ENCODE measurements around the gene CDYL2.
A peak's percentile ranks its signal among the peaks of the same experiment; 100 is the strongest.
"Not testable (repeated sequence)": the region's sequence is repeated elsewhere in the genome, so short reads cannot be mapped to it uniquely, and the experiment has no call there.

CDYL2 gene

GRCh38 chr16:80804526-80805383 lies at the start of gene CDYL2:
Gene CDYL2, minus strand, starts transcription at chr16:80804598. Its CDS starts 425 bp downstream, at chr16:80804173.
- peak in 1 of 2 donors; percentile 3 for DNase-seq (ENCODE audit: low read depth in 2 of 2)

GRCh38 chr16:80852261-80852872 lies 48.0 kb upstream of the CDYL2 start:
- DNase-seq (ENCODE audit: low read depth in 2 of 2): no peak

GRCh38 chr16:80851831-80852230 lies 47.4 kb upstream of the CDYL2 start:
- DNase-seq (ENCODE audit: low read depth in 2 of 2): no peak

GRCh38 chr16:80850757-80851156 lies 46.4 kb upstream of the CDYL2 start:
- no peak for DNase-seq (ENCODE audit: low read depth in 2 of 2)

GRCh38 chr16:80848862-80849261 lies 44.5 kb upstream of the CDYL2 start:
- no peak for DNase-seq (ENCODE audit: low read depth in 2 of 2)

GRCh38 chr16:80846680-80847079 lies 42.3 kb upstream of the CDYL2 start:
- no peak for DNase-seq (ENCODE audit: low read depth in 2 of 2)

- no peak for DNase-seq (ENCODE audit: low read depth in 2 of 2)
Measured at GRCh38 chr16:80846275-80846674, 41.9 kb upstream of the CDYL2 start.

GRCh38 chr16:80844395-80844794 lies 40.0 kb upstream of the CDYL2 start:
- no peak for DNase-seq (ENCODE audit: low read depth in 2 of 2)

GRCh38 chr16:80841231-80841630 lies 36.8 kb upstream of the CDYL2 start:
- DNase-seq (ENCODE audit: low read depth in 2 of 2): no peak

GRCh38 chr16:80837533-80838147 lies 33.2 kb upstream of the CDYL2 start:
- DNase-seq (ENCODE audit: low read depth in 2 of 2): no peak

GRCh38 chr16:80836846-80837245 lies 32.4 kb upstream of the CDYL2 start:
- DNase-seq (ENCODE audit: low read depth in 2 of 2): no peak

- no peak for DNase-seq (ENCODE audit: low read depth in 2 of 2)
Measured at GRCh38 chr16:80836202-80836601, 31.8 kb upstream of the CDYL2 start.

- DNase-seq (ENCODE audit: low read depth in 2 of 2): no peak
Measured at GRCh38 chr16:80831039-80831438, 26.6 kb upstream of the CDYL2 start.

GRCh38 chr16:80828495-80828894 lies 24.1 kb upstream of the CDYL2 start:
- no peak for DNase-seq (ENCODE audit: low read depth in 2 of 2)

GRCh38 chr16:80827007-80827406 lies 22.6 kb upstream of the CDYL2 start:
- no peak for DNase-seq (ENCODE audit: low read depth in 2 of 2)

GRCh38 chr16:80825365-80825758 lies 21.0 kb upstream of the CDYL2 start:
- no peak for DNase-seq (ENCODE audit: low read depth in 2 of 2)

GRCh38 chr16:80824623-80825364 lies 20.4 kb upstream of the CDYL2 start:
- peak in 1 of 2 donors; percentile 2 for DNase-seq (ENCODE audit: low read depth in 2 of 2)

GRCh38 chr16:80819988-80820387 lies 15.6 kb upstream of the CDYL2 start:
- DNase-seq (ENCODE audit: low read depth in 2 of 2): no peak

- no peak for DNase-seq (ENCODE audit: low read depth in 2 of 2)
Measured at GRCh38 chr16:80816356-80816755, 12.0 kb upstream of the CDYL2 start.

- not testable (repeated sequence) for DNase-seq (ENCODE audit: low read depth in 2 of 2)
Measured at GRCh38 chr16:80815278-80815677, 10.9 kb upstream of the CDYL2 start.

- DNase-seq (ENCODE audit: low read depth in 2 of 2): no peak
Measured at GRCh38 chr16:80812593-80812992, 8.2 kb upstream of the CDYL2 start.

GRCh38 chr16:80809366-80809765 lies 5.0 kb upstream of the CDYL2 start:
- no peak for DNase-seq (ENCODE audit: low read depth in 2 of 2)
